Lung (tissue), 12 donors: ENCODE measurements around the gene SCYGR8. TPM values are rescaled to one million over a fixed set of nuclear protein-coding genes. Genes with fewer than 3 reads are reported as not detected.
"Not testable (repeated sequence)": the region's sequence is repeated elsewhere in the genome, so short reads cannot be mapped to it uniquely, and the experiment has no call there.

ENCODE experiments used
- ATAC-seq: fragments of 200-7000 bp; cut with Tn5 transposase; one replicate; pipeline ENCODE4 v1.9.1; 2020; ENCODE audit warnings: moderate number of reproducible peaks; ENCODE audit not compliant: insufficient read depth, low FRiP score
- DNase-seq, 3 donors: peaks; one replicate each; pipeline ENCODE4 v3.0.0-alpha.2; 2013 to 2017
- H3K27ac ChIP-seq, 2 donors: one replicate each; pipeline ENCODE4 v1.5.1; 2013; ENCODE audit warnings: mild to moderate bottlenecking in 2 of 2, moderate library complexity in 2 of 2, control low read depth in 1 of 2, inconsistent platforms in 1 of 2, low read depth in 1 of 2, low read length in 1 of 2
- H3K27me3 ChIP-seq, 3 donors: one replicate each; pipeline ENCODE4 v1.5.1; 2013; ENCODE audit warnings: low read length in 2 of 3; ENCODE audit not compliant: control insufficient read depth in 3 of 3, insufficient read depth in 3 of 3
- H3K36me3 ChIP-seq, 4 donors: one replicate each; pipeline ENCODE4 v1.5.1; 2013; ENCODE audit warnings: low read length in 4 of 4, mild to moderate bottlenecking in 1 of 4, moderate library complexity in 1 of 4; ENCODE audit not compliant: control insufficient read depth in 4 of 4, insufficient read depth in 4 of 4
- H3K4me1 ChIP-seq, 5 donors: one replicate each; pipeline ENCODE4 v1.5.1; 2013; ENCODE audit warnings: low read length in 5 of 5, mild to moderate bottlenecking in 2 of 5, moderate library complexity in 1 of 5; ENCODE audit not compliant: control insufficient read depth in 5 of 5, insufficient read depth in 5 of 5
- H3K4me3 ChIP-seq: one replicate; pipeline ENCODE4 v1.5.1; 2013; ENCODE audit warnings: mild to moderate bottlenecking, control low read depth, moderate library complexity
- H3K9ac ChIP-seq, 2 donors: one replicate each; pipeline ENCODE4 v1.5.1; 2013; ENCODE audit warnings: low read length in 2 of 2, control low read depth in 1 of 2; ENCODE audit not compliant: insufficient read depth in 1 of 2
- H3K9me3 ChIP-seq, 4 donors: one replicate each; pipeline ENCODE4 v1.5.1; 2013; ENCODE audit warnings: low read length in 3 of 4, mild to moderate bottlenecking in 1 of 4, moderate library complexity in 1 of 4; ENCODE audit not compliant: control insufficient read depth in 4 of 4, insufficient read depth in 3 of 4
- WGBS, 2 donors: extraction: QIAGEN DNeasy Blood & Tissue Kit; methylation state at CpG; one replicate each; pipeline ENCODE4 v1.1.7; 2013; 5-methylcytosine and 5-hydroxymethylcytosine counted together
- polyA plus RNA-seq, 2 donors: library from polyadenylated mRNA; stranded (reverse); fragments of 200-250 nt; gene quantifications; one replicate each; pipeline ENCODE4 v1.2.1, GENCODE V29; 2013
- total RNA-seq, 2 donors: library from RNA; depleted of rRNA in 1 of 2; stranded (reverse); fragments of >200 nt in 1 of 2; gene quantifications; one replicate each; pipeline ENCODE4 v1.2.1, GENCODE V29; 2014 to 2021
- TF ChIP-seq, protein P1 (sequence below): IDR thresholded peaks from 2 replicates; pipeline ENCODE4 v1.5.1; 2012; ENCODE audit warnings: mild to moderate bottlenecking; ENCODE audit errors: control extremely low read depth, extremely low read depth
- donor health status: control.
- donor health status: control.
- donor health status: Bipolar disorder and iron deficiency.
- donor health status: healthy.
- donor health status: DM: yes; HTN: yes; CAD: no.

Gene SCYGR8
- total and polyA plus RNA-seq, 4 donors: not detected

DNA sequence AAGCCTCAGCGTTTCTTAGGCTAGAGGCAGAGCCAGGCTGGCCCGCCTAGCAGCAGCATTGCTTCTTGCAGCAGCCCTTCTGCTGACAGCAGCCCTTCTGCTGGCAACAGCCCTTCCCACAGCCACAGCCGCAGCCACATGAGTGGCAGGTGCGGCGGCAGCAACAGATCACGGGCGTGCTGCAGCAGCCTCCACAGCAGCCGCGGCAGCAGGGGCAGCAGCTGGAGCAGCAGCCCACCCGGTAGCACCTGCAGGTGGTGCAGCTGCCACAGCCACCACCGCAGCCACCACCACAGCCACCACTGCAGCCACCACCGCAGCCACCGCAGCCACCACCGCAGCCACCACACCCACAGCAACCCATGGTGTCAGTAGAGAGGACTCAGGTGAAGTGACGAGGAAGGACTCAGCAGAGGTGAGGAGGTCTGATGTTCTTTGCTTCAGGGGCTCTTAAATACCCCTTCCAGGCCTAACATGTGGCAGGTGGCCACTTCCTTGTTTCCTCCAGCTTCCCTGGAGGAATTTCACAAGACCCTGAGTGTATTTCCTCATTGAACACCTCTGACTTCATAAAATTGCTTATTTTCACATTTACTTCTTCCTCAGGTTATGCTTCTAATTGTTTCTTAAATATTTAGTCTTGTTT lies 21.2 kb upstream of the SCYGR8 start, which contains the start of gene SCYGR6:
Gene SCYGR6, minus strand, starts transcription at position 364 of the 646 bp plus-strand sequence. Its CDS starts 0 bp downstream, at position 364.
- Histone ChIP-seq H3K9ac (no peak within 1 kb of the TSS), H3K27me3 (no peaks in the 10 kb centered on the region), H3K4me3 (no peak within 1 kb of the TSS), H3K4me1 (peaks cover 0 to 8% (median 0%) of the 10 kb centered on the region in 5 donors), H3K36me3 (no peaks in the 10 kb centered on the region), H3K27ac (no peak within 1 kb of the TSS), H3K9me3 (no peaks in the 10 kb centered on the region)
- 87 to 95% methylated on average over 10 to 15 of the region's 15 CpGs for WGBS, 2 donors
- TF ChIP-seq, protein P1, sequence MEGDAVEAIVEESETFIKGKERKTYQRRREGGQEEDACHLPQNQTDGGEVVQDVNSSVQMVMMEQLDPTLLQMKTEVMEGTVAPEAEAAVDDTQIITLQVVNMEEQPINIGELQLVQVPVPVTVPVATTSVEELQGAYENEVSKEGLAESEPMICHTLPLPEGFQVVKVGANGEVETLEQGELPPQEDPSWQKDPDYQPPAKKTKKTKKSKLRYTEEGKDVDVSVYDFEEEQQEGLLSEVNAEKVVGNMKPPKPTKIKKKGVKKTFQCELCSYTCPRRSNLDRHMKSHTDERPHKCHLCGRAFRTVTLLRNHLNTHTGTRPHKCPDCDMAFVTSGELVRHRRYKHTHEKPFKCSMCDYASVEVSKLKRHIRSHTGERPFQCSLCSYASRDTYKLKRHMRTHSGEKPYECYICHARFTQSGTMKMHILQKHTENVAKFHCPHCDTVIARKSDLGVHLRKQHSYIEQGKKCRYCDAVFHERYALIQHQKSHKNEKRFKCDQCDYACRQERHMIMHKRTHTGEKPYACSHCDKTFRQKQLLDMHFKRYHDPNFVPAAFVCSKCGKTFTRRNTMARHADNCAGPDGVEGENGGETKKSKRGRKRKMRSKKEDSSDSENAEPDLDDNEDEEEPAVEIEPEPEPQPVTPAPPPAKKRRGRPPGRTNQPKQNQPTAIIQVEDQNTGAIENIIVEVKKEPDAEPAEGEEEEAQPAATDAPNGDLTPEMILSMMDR: no peak
- ATAC-seq (no peak), DNase-seq (no peak)

DNA sequence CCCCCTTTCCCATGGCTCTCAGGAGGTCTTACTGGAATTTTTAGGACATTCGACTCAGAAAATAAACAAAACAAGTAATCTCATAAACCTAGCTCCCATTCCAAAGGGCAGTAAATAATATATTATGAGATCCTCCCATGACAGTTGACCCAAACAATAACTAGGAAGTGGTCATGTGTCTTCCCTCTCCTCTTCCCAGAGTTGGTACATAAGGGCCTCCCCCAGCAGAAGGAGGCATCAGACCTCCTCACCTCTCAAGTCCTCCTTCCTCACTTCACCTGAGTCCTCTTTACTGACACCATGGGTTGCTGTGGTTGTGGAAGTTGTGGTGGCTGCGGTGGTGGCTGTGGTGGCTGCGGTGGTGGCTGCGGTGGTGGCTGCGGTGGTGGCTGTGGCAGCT lies 17.7 kb upstream of the SCYGR8 start, which contains the start of gene SCYGR7:
Gene SCYGR7, plus strand, starts transcription at position 301 of the 400 bp plus-strand sequence. Its CDS starts 0 bp downstream, at position 301.
- no peaks in the 10 kb centered on the region for H3K9me3 ChIP-seq
- DNase-seq: no peak
- H3K4me1 ChIP-seq: peaks cover 0 to 1% (median 0%) of the 10 kb centered on the region in 5 donors
- H3K9ac ChIP-seq: no peak within 1 kb of the TSS
- no peaks in the 10 kb centered on the region for H3K36me3 ChIP-seq
- H3K27me3 ChIP-seq: no peaks in the 10 kb centered on the region
- no peak for ATAC-seq
- H3K4me3 ChIP-seq: no peak within 1 kb of the TSS
- H3K27ac ChIP-seq: no peak within 1 kb of the TSS
- TF ChIP-seq, protein P1: no peak
- WGBS, 2 donors: 92 to 97% methylated on average over 5 of the region's 5 CpGs

DNA sequence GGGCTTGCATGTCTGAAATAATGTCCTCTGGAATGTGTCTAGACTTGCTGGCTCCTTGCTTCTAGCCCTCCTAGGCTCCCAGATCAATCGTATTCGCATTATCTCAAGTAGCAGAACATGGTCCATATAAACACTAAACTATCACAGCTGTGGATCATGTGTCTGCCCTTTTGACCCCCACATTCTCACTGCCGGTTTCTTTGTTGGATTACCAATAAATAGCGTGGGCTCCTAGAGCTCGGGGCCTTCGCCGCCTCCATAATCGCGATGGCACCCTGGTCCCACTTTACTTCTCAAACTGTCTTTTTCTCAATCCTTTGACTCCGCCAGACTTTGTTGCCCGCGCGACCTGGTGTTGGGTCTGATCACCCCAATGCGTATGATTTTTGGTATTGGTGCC lies 6.3 kb upstream of the SCYGR8 start:
- H3K4me3 ChIP-seq: no peak overlapping the region
- peaks cover 0 to 2% (median 0%) of the 10 kb centered on the region in 4 donors for H3K9me3 ChIP-seq
- H3K4me1 ChIP-seq: no peaks in the 10 kb centered on the region
- no peaks in the 10 kb centered on the region for H3K27me3 ChIP-seq
- no peaks in the 10 kb centered on the region for H3K36me3 ChIP-seq
- WGBS, 2 donors: 75 to 80% methylated on average over 14 of the region's 14 CpGs
- TF ChIP-seq, protein P1: no peak
- no peak overlapping the region for H3K27ac ChIP-seq
- ATAC-seq: no peak
- H3K9ac ChIP-seq: no peak overlapping the region
- DNase-seq: peak in 1 of 3 donors; percentile 21

DNA sequence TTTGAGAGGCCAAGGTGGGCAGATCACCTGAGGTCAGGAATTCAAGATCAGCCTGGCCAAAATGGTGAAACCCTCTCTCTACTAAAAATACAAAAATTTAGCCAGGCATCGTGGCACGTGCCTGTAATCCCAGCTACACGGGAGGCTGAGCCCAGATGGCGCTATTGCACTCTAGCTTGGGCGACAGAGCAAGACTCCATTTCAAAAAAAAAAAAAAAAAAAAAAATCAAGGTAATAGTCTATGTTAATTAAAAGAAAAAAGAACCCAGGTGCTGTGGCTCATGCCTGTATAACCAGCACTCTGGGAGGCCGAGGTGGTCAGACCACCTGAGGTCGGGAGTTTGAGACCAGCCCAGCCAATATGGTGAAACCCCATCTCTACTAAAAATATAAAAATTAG lies 5.0 kb upstream of the SCYGR8 start:
- not testable (repeated sequence) for H3K27me3 ChIP-seq, H3K9ac ChIP-seq, ATAC-seq, H3K36me3 ChIP-seq, H3K4me3 ChIP-seq, DNase-seq, H3K9me3 ChIP-seq, H3K4me1 ChIP-seq, H3K27ac ChIP-seq
- 82 to 88% methylated on average over 7 of the region's 7 CpGs for WGBS, 2 donors
